Mammary epithelial cell (primary cell): ENCODE results near the gene RASGEF1C.

ENCODE experiments used
- EZH2 ChIP-seq: IDR thresholded peaks from 2 replicates; pipeline ENCODE4 v1.6.1; 2012; ENCODE audit warnings: low read length, inconsistent platforms, borderline replicate concordance
- TF ChIP-seq, protein P1 (sequence below), 2 donors: IDR thresholded peaks in 1 of 2; conservative IDR thresholded peaks in 1 of 2; 2 replicates each; pipeline ENCODE4 v1.5.1; 2011 to 2012; ENCODE audit warnings: inconsistent platforms in 2 of 2, low read length in 2 of 2, mild to moderate bottlenecking in 2 of 2, control low read depth in 1 of 2, low read depth in 1 of 2; ENCODE audit not compliant: insufficient read depth in 1 of 2; ENCODE audit errors: extremely low read depth in 1 of 2

DNA sequence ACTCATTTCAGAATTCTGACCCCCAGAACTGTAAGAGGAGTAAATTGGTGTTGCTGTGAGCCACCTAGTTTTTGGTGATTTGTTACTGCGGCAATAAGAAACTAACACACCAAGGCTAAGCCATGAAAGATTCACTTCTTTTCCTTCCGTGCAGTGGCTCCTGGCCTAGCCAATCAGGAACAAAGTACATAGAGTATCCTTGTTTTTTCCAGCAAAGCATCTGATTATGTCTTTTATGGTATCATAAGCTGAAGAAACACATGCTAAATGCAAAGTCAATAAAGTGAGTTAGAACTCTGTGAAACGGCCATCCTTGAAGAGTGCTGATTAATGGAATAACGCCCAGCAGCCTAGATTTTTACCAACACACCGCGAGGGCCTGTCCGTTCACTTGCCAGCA, 148.8 kb downstream of the RASGEF1C start:
- TF ChIP-seq, protein P1, sequence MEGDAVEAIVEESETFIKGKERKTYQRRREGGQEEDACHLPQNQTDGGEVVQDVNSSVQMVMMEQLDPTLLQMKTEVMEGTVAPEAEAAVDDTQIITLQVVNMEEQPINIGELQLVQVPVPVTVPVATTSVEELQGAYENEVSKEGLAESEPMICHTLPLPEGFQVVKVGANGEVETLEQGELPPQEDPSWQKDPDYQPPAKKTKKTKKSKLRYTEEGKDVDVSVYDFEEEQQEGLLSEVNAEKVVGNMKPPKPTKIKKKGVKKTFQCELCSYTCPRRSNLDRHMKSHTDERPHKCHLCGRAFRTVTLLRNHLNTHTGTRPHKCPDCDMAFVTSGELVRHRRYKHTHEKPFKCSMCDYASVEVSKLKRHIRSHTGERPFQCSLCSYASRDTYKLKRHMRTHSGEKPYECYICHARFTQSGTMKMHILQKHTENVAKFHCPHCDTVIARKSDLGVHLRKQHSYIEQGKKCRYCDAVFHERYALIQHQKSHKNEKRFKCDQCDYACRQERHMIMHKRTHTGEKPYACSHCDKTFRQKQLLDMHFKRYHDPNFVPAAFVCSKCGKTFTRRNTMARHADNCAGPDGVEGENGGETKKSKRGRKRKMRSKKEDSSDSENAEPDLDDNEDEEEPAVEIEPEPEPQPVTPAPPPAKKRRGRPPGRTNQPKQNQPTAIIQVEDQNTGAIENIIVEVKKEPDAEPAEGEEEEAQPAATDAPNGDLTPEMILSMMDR (conservative IDR thresholded peaks at IDR 0.05 in 1 of 2, IDR thresholded peaks at IDR 0.05 in 1 of 2; ENCODE audit: extremely low read depth in 1 of 2, insufficient read depth in 1 of 2, low read depth in 1 of 2, low read length in 2 of 2) = no peak
- TF ChIP-seq EZH2 = no peak
